GM12875 (cell line): ENCODE data around the gene CMPK2.
A peak's percentile ranks its signal among the peaks of the same experiment; 100 is the strongest.

Source experiments
- H3K4me3 ChIP-seq: one replicate; pipeline ENCODE4 v1.5.1; 2011; ENCODE audit warnings: low read depth, low read length, control low read depth
- CTCF ChIP-seq: IDR thresholded peaks from 2 replicates; pipeline ENCODE4 v1.5.1; 2011; ENCODE audit warnings: low read depth, mild to moderate bottlenecking, control low read depth, inconsistent platforms, low read length, moderate library complexity, borderline replicate concordance; ENCODE audit not compliant: insufficient read depth

Gene CMPK2

GRCh38 chr2:6828299-6828584 is 37.5 kb downstream of the CMPK2 start:
- no peak for TF ChIP-seq CTCF
- no peak overlapping the region for H3K4me3 ChIP-seq

- H3K4me3 ChIP-seq: no peak overlapping the region
- no peak for TF ChIP-seq CTCF
These were observed 38.0 kb downstream of the CMPK2 start for GRCh38 chr2:6827566-6828298.

- H3K4me3 ChIP-seq: no peak overlapping the region
- peak; percentile 75; the same call in 1 of the 2 replicates for TF ChIP-seq CTCF
These were observed 39.4 kb downstream of the CMPK2 start for GRCh38 chr2:6826081-6826913.

- H3K4me3 ChIP-seq: no peak overlapping the region
- TF ChIP-seq CTCF: no peak
These were observed 40.7 kb downstream of the CMPK2 start for GRCh38 chr2:6824962-6825361.

GRCh38 chr2:6823111-6823510 is 42.6 kb downstream of the CMPK2 start:
- H3K4me3 ChIP-seq: no peak overlapping the region
- TF ChIP-seq CTCF: no peak

GRCh38 chr2:6822406-6822805 is 43.3 kb downstream of the CMPK2 start:
- no peak for TF ChIP-seq CTCF
- H3K4me3 ChIP-seq: no peak overlapping the region
